ENCODE results near the gene GTF3C4. TPM values are rescaled to one million over a fixed set of nuclear protein-coding genes. Genes with fewer than 3 reads are reported as not detected.

GTF3C4 gene
- total RNA-seq, 6 donors from 2014 or later = 6.4 to 20.9 (median 14.2) TPM

DNA sequence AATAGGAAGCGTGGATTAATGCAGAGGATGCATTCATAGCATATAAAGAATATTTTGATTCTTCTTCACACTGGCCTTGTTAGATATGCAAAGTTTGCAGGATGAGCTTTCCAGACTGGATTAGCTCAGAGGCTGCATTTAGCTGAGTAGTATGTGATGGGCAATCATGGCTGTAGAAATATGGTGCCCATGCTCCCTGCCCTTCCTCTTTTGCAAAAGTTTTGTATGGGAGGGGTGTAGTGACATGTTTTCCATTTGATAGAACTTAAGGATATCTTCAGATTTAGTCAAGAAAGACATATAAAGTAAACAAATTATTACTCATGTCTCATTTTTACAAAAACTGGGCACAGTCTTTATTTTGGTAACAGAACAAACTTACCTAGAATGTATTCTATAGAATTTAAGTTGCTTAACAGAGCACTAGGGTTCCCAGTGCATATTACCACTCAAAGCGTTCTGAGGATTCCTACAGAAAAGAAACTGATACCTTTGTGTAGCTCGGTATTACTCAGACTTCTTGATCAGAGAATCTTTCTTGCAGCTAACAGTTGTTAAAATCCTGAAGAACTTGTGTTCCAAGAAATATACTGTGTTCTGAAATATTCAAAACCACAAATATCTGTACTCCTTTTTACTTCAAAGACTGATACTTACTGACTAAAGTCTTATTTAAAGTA, 9.8 kb downstream of the GTF3C4 start:
- DNase-seq = no peak
- 59 to 60% methylated on average over 3 of the region's 3 CpGs for WGBS, 2 donors
- Histone ChIP-seq H3K9me3 (no peaks in the 10 kb centered on the region), H3K27me3 (no peaks in the 10 kb centered on the region), H3K36me3 (peaks cover 11 to 54% (median 36%) of the 10 kb centered on the region in 4 donors), H3K27ac (no peak overlapping the region), H3K4me1 (no peaks in the 10 kb centered on the region), H3K4me3 (no peak overlapping the region)
- no peak for ATAC-seq (ENCODE audit: low FRiP score in 2 of 2)
- TF ChIP-seq, protein P1, sequence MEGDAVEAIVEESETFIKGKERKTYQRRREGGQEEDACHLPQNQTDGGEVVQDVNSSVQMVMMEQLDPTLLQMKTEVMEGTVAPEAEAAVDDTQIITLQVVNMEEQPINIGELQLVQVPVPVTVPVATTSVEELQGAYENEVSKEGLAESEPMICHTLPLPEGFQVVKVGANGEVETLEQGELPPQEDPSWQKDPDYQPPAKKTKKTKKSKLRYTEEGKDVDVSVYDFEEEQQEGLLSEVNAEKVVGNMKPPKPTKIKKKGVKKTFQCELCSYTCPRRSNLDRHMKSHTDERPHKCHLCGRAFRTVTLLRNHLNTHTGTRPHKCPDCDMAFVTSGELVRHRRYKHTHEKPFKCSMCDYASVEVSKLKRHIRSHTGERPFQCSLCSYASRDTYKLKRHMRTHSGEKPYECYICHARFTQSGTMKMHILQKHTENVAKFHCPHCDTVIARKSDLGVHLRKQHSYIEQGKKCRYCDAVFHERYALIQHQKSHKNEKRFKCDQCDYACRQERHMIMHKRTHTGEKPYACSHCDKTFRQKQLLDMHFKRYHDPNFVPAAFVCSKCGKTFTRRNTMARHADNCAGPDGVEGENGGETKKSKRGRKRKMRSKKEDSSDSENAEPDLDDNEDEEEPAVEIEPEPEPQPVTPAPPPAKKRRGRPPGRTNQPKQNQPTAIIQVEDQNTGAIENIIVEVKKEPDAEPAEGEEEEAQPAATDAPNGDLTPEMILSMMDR (IDR thresholded peaks at IDR 0.05) = no peak
- TF ChIP-seq POLR2A (IDR thresholded peaks at IDR 0.05) = no peak
- TF ChIP-seq EP300 (IDR thresholded peaks at IDR 0.05) = no peak
- no peak for TF ChIP-seq POLR2AphosphoS5 (IDR thresholded peaks at IDR 0.05)

- 76 to 77% methylated on average over 5 of the region's 5 CpGs for WGBS, 2 donors
- Histone ChIP-seq H3K4me3 (no peak overlapping the region), H3K36me3 (peaks cover 22 to 69% (median 47%) of the 10 kb centered on the region in 4 donors), H3K27me3 (no peaks in the 10 kb centered on the region), H3K9me3 (no peaks in the 10 kb centered on the region), H3K27ac (no peak overlapping the region), H3K4me1 (no peaks in the 10 kb centered on the region)
- no peak for ATAC-seq (ENCODE audit: low FRiP score in 2 of 2)
- DNase-seq = no peak
- TF ChIP-seq POLR2AphosphoS5 (IDR thresholded peaks at IDR 0.05) (no peak), POLR2A (IDR thresholded peaks at IDR 0.05) (no peak), EP300 (IDR thresholded peaks at IDR 0.05) (no peak)
- TF ChIP-seq, protein P1 (IDR thresholded peaks at IDR 0.05) = no peak
These were observed 11.3 kb downstream of the GTF3C4 start for GRCh38 chr9:132681561-132681960.

DNA sequence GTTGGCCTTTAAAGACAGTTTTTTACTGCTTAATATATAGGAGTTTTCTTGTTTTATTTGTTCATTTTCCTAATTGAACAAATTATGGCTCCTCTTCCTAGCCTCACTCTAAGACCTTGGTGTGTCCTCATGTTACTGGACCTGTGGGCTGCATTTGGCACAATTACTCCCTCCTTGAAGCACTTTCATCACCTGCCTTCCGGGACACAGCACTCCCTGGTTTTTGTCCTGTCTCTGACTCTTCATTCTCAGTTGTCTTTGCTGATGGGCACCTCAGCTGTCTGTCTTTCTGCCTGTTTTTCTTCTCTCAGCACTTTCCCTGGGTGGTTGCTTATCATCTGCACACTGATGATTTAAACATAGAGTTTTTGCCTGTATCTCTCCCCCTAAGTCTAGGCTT, 13.6 kb downstream of the GTF3C4 start:
- no peak overlapping the region for H3K4me3 ChIP-seq
- ATAC-seq (ENCODE audit: low FRiP score in 2 of 2) (no peak), DNase-seq (no peak)
- no peaks in the 10 kb centered on the region for H3K27me3 ChIP-seq
- H3K36me3 ChIP-seq = peaks cover 25 to 81% (median 49%) of the 10 kb centered on the region in 4 donors
- H3K9me3 ChIP-seq = no peaks in the 10 kb centered on the region
- 92 to 100% methylated on average over 1 of the region's 1 CpG for WGBS, 2 donors
- no peaks in the 10 kb centered on the region for H3K4me1 ChIP-seq
- no peak overlapping the region for H3K27ac ChIP-seq
- TF ChIP-seq, protein P1 (IDR thresholded peaks at IDR 0.05) = no peak
- no peak for TF ChIP-seq POLR2AphosphoS5 (IDR thresholded peaks at IDR 0.05)
- no peak for TF ChIP-seq POLR2A (IDR thresholded peaks at IDR 0.05)
- no peak for TF ChIP-seq EP300 (IDR thresholded peaks at IDR 0.05)

- 88 to 94% methylated on average over 1 of the region's 1 CpG for WGBS, 2 donors
These were observed 20.4 kb downstream of the GTF3C4 start for GRCh38 chr9:132690696-132691095.

More at GRCh38 chr9:132690696-132691095, 20.4 kb downstream of the GTF3C4 start:
- H3K4me3 ChIP-seq = no peak overlapping the region
- H3K4me1 ChIP-seq = no peaks in the 10 kb centered on the region
- no peak for TF ChIP-seq POLR2A (IDR thresholded peaks at IDR 0.05)
- no peak for TF ChIP-seq POLR2AphosphoS5 (IDR thresholded peaks at IDR 0.05)
- no peak for TF ChIP-seq EP300 (IDR thresholded peaks at IDR 0.05)
- TF ChIP-seq, protein P1 (IDR thresholded peaks at IDR 0.05) = no peak
- ATAC-seq (ENCODE audit: low FRiP score in 2 of 2) (no peak), DNase-seq (no peak)
- H3K36me3 ChIP-seq = peaks cover 19 to 59% (median 32%) of the 10 kb centered on the region in 4 donors
- H3K9me3 ChIP-seq = no peaks in the 10 kb centered on the region
- no peak overlapping the region for H3K27ac ChIP-seq
- H3K27me3 ChIP-seq = no peaks in the 10 kb centered on the region
